DOHH2 (cell line): Measurements from ENCODE around the gene AP1B1.

ENCODE experiments used
- H3F3A ChIP-seq: fragments of 200-600 bp; sonication (generic), shearing (Covaris generic); 2 replicates; pipeline ENCODE4 v1.6.0; 2016; ENCODE audit warnings: antibody characterized with exemption, mild to moderate bottlenecking; ENCODE audit not compliant: control insufficient read depth, insufficient read depth
- H3K27ac ChIP-seq: fragments of 200-600 bp; sonication (generic); 2 replicates; pipeline ENCODE4 v1.5.1; 2014; ENCODE audit warnings: low read depth, mild to moderate bottlenecking, low read length, moderate library complexity
- H3K27me3 ChIP-seq: fragments of 200-600 bp; sonication (generic); 2 replicates; pipeline ENCODE4 v1.6.1; 2014; ENCODE audit warnings: mild to moderate bottlenecking, low read length, mixed read lengths; ENCODE audit not compliant: control insufficient read depth
- H3K36me3 ChIP-seq: fragments of 200-600 bp; sonication (generic); 2 replicates; pipeline ENCODE4 v1.6.1; 2014; ENCODE audit warnings: mild to moderate bottlenecking, low read length, moderate library complexity, mixed read lengths; ENCODE audit not compliant: control insufficient read depth
- H3K4me1 ChIP-seq: fragments of 200-600 bp; sonication (generic); 2 replicates; pipeline ENCODE4 v1.6.1; 2014; ENCODE audit warnings: mild to moderate bottlenecking, low read length, mixed read lengths; ENCODE audit not compliant: control insufficient read depth
- H3K4me2 ChIP-seq: fragments of 200-600 bp; sonication (generic); 2 replicates; pipeline ENCODE4 v1.6.0; 2014; ENCODE audit warnings: mild to moderate bottlenecking, low read length, moderate library complexity
- H3K4me3 ChIP-seq: fragments of 200-600 bp; sonication (generic); 2 replicates; pipeline ENCODE4 v1.5.1; 2014; ENCODE audit warnings: mild to moderate bottlenecking, low read length, mixed read lengths
- H3K79me2 ChIP-seq: fragments of 200-600 bp; sonication (generic); 2 replicates; pipeline ENCODE4 v1.6.1; 2014; ENCODE audit warnings: mild to moderate bottlenecking, low read length, mixed read lengths; ENCODE audit not compliant: control insufficient read depth
- H3K9me2 ChIP-seq: fragments of 200-600 bp; sonication (generic); replicated peaks from 2 replicates; pipeline ENCODE4 v1.6.1; 2014; ENCODE audit warnings: mild to moderate bottlenecking, low read length, mixed read lengths; ENCODE audit not compliant: control insufficient read depth
- H3K9me3 ChIP-seq: fragments of 200-600 bp; sonication (generic); 2 replicates; pipeline ENCODE4 v1.6.1; 2014; ENCODE audit warnings: antibody characterized with exemption, low read length, mixed read lengths; ENCODE audit not compliant: control insufficient read depth, insufficient read depth
- H4K20me1 ChIP-seq: fragments of 200-600 bp; sonication (generic); 2 replicates; pipeline ENCODE4 v1.6.0; 2014; ENCODE audit warnings: low read depth, mild to moderate bottlenecking, antibody characterized with exemption, low read length, moderate library complexity; ENCODE audit not compliant: control insufficient read depth, insufficient read depth
- EZH2phosphoT487 ChIP-seq: fragments of 200-600 bp; sonication (generic); IDR thresholded peaks from 2 replicates; pipeline ENCODE4 v1.6.1; 2017; ENCODE audit warnings: borderline replicate concordance, mild to moderate bottlenecking, antibody characterized with exemption, low read length, moderate library complexity, mixed read lengths
- TF ChIP-seq, protein P1 (sequence below): fragments of 200-600 bp; sonication (generic); IDR thresholded peaks from one replicate; pipeline ENCODE4 v1.5.1; 2014; ENCODE audit warnings: antibody characterized with exemption, mild to moderate bottlenecking, low read depth, low read length; ENCODE audit not compliant: poor library complexity, severe bottlenecking

The AP1B1 gene

GRCh38 chr22:29344137-29344536 is 44.2 kb downstream of the AP1B1 start:
- TF ChIP-seq EZH2phosphoT487, result no peak
- TF ChIP-seq, protein P1, sequence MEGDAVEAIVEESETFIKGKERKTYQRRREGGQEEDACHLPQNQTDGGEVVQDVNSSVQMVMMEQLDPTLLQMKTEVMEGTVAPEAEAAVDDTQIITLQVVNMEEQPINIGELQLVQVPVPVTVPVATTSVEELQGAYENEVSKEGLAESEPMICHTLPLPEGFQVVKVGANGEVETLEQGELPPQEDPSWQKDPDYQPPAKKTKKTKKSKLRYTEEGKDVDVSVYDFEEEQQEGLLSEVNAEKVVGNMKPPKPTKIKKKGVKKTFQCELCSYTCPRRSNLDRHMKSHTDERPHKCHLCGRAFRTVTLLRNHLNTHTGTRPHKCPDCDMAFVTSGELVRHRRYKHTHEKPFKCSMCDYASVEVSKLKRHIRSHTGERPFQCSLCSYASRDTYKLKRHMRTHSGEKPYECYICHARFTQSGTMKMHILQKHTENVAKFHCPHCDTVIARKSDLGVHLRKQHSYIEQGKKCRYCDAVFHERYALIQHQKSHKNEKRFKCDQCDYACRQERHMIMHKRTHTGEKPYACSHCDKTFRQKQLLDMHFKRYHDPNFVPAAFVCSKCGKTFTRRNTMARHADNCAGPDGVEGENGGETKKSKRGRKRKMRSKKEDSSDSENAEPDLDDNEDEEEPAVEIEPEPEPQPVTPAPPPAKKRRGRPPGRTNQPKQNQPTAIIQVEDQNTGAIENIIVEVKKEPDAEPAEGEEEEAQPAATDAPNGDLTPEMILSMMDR, result no peak
- Histone ChIP-seq H3F3A (no peaks in the 10 kb centered on the region), H3K4me3 (no peak overlapping the region), H3K4me2 (no peak overlapping the region), H3K79me2 (no peaks in the 10 kb centered on the region), H3K9me3 (no peaks in the 10 kb centered on the region), H4K20me1 (peaks cover 8% of the 10 kb centered on the region; the same call in 1 of the 2 replicates), H3K4me1 (no peaks in the 10 kb centered on the region), H3K36me3 (peaks cover 88% of the 10 kb centered on the region), H3K27me3 (no peaks in the 10 kb centered on the region), H3K9me2 (no peaks in the 10 kb centered on the region), H3K27ac (no peak overlapping the region)

- Histone ChIP-seq H3K4me3 (no peak overlapping the region), H3K4me1 (no peaks in the 10 kb centered on the region), H3F3A (no peaks in the 10 kb centered on the region), H4K20me1 (peaks cover 8% of the 10 kb centered on the region; the same call in 1 of the 2 replicates), H3K9me2 (no peaks in the 10 kb centered on the region), H3K36me3 (peaks cover 88% of the 10 kb centered on the region), H3K4me2 (no peak overlapping the region), H3K27ac (no peak overlapping the region), H3K9me3 (no peaks in the 10 kb centered on the region), H3K79me2 (no peaks in the 10 kb centered on the region), H3K27me3 (no peaks in the 10 kb centered on the region)
- no peak for TF ChIP-seq EZH2phosphoT487
- TF ChIP-seq, protein P1, result no peak
These were observed 45.0 kb downstream of the AP1B1 start for GRCh38 chr22:29343313-29343805.

DNA sequence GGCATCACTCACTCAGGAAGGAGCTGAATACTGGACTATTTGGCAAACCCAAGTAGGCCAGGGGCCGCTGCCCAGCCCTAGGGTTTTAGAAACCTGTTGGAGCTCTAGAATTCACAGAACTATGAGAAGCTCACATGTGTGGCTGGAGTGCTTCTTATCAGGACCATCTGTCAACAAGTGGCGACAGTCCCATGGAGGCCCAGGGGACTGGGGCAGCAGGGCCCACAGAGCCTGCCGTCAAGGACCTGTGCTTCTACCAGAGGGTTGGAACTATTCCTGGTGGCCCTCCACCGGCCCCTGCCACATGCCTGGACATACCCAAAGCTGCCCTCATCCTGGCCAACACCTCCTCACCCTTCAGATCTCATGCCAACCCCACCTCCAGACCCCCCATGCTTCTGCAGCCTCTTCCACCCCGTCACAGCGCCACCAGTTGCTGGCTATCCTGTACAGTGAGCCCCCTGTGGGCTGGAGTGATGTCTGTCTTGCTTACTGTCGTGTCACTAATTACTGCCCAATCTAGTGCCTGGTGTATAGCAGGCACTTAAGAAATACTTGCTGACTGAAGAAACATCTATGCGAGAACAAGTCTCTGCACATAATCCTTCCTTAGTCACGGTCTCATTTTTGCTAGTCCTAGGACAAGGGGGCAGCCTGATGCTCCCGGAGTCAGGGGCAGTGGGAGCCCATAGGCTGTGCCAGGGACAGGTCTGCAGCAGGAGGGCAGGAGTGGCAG is 45.6 kb downstream of the AP1B1 start:
- TF ChIP-seq EZH2phosphoT487, result no peak
- TF ChIP-seq, protein P1, result no peak
- no peaks in the 10 kb centered on the region for H3F3A ChIP-seq
- no peaks in the 10 kb centered on the region for H3K9me2 ChIP-seq
- peaks cover 88% of the 10 kb centered on the region for H3K36me3 ChIP-seq
- H3K27ac ChIP-seq, result no peak overlapping the region
- H3K4me1 ChIP-seq, result no peaks in the 10 kb centered on the region
- peaks cover 8% of the 10 kb centered on the region; the same call in 1 of the 2 replicates for H4K20me1 ChIP-seq
- H3K27me3 ChIP-seq, result no peaks in the 10 kb centered on the region
- no peaks in the 10 kb centered on the region for H3K79me2 ChIP-seq
- H3K9me3 ChIP-seq, result no peaks in the 10 kb centered on the region
- no peak overlapping the region for H3K4me2 ChIP-seq
- no peak overlapping the region for H3K4me3 ChIP-seq
